ENCODE data around the gene TPO. TPM values are rescaled to one million over a fixed set of nuclear protein-coding genes. Genes with fewer than 3 reads are reported as not detected.

Gene TPO
- total RNA-seq, 1 experiment from 2014 or later, result not detected

GRCh38 chr2:1521191-1521877 is 108.1 kb downstream of the TPO start:
- Histone ChIP-seq H4K20me1 (ENCODE audit: control insufficient read depth, insufficient read depth, insufficient read length) (no peaks in the 10 kb centered on the region), H4K5ac (ENCODE audit: insufficient read length, low read depth, low read length) (no peak overlapping the region), H2AK5ac (ENCODE audit: insufficient read length, low read length) (no peak overlapping the region), H3T11ph (ENCODE audit: low read length) (no peak overlapping the region), H2AFZ (ENCODE audit: low read length) (no peak overlapping the region), H3K9ac (ENCODE audit: extremely low read depth, insufficient read length, low read length) (no peak overlapping the region), H2BK12ac (ENCODE audit: insufficient read length, low read depth, low read length) (no peak overlapping the region), H3K27ac (ENCODE audit: insufficient read length, low read depth, low read length) (no peak overlapping the region), H4K8ac (replicated peaks; ENCODE audit: insufficient read length, low read depth, low read length) (no peak overlapping the region), H3K79me2 (ENCODE audit: insufficient read depth, low read length) (no peaks in the 10 kb centered on the region), H2BK5ac (ENCODE audit: insufficient read length, low read length) (no peak overlapping the region), H3K23ac (ENCODE audit: insufficient read length, low read depth, low read length) (no peak overlapping the region), H3K4ac (ENCODE audit: low read depth, low read length) (no peak overlapping the region), H3K79me1 (ENCODE audit: insufficient read depth, low read depth, low read length, poor library complexity, severe bottlenecking) (no peaks in the 10 kb centered on the region), H3K9me3 (ENCODE audit: control insufficient read depth, low read depth, low read length) (no peaks in the 10 kb centered on the region), H3K27me3 (ENCODE audit: insufficient read depth, low read length) (no peaks in the 10 kb centered on the region), H3K4me2 (ENCODE audit: insufficient read depth, insufficient read length, low read length) (no peak overlapping the region), H2BK120ac (ENCODE audit: low read depth, low read length, poor library complexity, severe bottlenecking) (no peak overlapping the region), H4K91ac (ENCODE audit: insufficient read length, low read depth, low read length) (no peak overlapping the region), H2BK20ac (ENCODE audit: low read depth, low read length, poor library complexity, severe bottlenecking) (no peak overlapping the region), H3K4me1 (ENCODE audit: insufficient read depth, low read length) (no peaks in the 10 kb centered on the region), H3K56ac (ENCODE audit: insufficient read length, low read depth, low read length) (no peak overlapping the region), H3K18ac (ENCODE audit: insufficient read length, low read depth, low read length) (no peak overlapping the region), H2BK15ac (ENCODE audit: low read depth, low read length) (no peak overlapping the region), H3K14ac (ENCODE audit: insufficient read depth, low read length) (no peak overlapping the region), H3K23me2 (ENCODE audit: insufficient read length, low read depth, low read length, poor library complexity, severe bottlenecking) (no peaks in the 10 kb centered on the region)
- H3K4me1 Mint-ChIP-seq, result no peaks in the 10 kb centered on the region
- H3K27me3 Mint-ChIP-seq (ENCODE audit: low read depth), result peaks cover 3% of the 10 kb centered on the region; the same call in 1 of the 2 replicates
- no peak overlapping the region for H3K27ac Mint-ChIP-seq
- WGBS (ENCODE audit: extremely low coverage, insufficient read length, low lambda C conversion rate), result no CpG with 5 or more reads among the region's 21 CpGs
- no peak overlapping the region for H3K4me3 Mint-ChIP-seq
- TF ChIP-seq CTCF (conservative IDR thresholded peaks at IDR 0.05), result no peak
- H3K9me3 Mint-ChIP-seq, result peaks cover 0 to 7% of the 10 kb centered on the region in 2 experiments; a peak in 3 of 5 replicates
- DNase-seq, result no peak
- no peaks in the 10 kb centered on the region for H3K36me3 Mint-ChIP-seq (ENCODE audit: insufficient read depth in 1 of 3, low read depth in 3 of 3)

All from H9 (cell line).